Cortex of kidney (tissue), 1 donor: ENCODE measurements around the gene ARID3A.
A peak's percentile ranks its signal among the peaks of the same experiment; 100 is the strongest.
"Not testable (repeated sequence)": the region's sequence is repeated elsewhere in the genome, so short reads cannot be mapped to it uniquely, and the experiment has no call there.

Source experiments
- DNase-seq: peaks from one replicate; lab custom pipeline; 2025; lab: John Stamatoyannopoulos, UW

ARID3A gene

DNA sequence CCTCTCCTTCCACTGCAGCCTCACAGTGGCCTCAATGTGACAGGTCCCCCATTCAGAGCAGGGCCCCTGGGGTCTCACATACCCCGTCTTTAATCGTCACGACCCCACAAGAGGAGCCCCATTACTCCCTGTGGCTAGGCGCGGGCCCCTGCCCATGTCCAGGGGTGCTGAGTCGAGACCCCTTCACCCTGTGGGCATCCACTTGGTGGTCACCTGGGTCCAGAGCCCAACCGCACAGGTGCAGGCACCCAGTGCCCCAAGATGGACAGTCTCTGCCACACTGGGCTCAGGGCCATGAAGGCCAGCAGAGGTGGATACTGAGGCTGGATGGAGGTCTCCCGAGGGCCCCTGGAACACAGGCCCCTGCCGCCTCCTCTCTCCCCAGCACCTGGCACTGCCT is 92.1 kb downstream of the ARID3A start:
- DNase-seq = no peak

DNA sequence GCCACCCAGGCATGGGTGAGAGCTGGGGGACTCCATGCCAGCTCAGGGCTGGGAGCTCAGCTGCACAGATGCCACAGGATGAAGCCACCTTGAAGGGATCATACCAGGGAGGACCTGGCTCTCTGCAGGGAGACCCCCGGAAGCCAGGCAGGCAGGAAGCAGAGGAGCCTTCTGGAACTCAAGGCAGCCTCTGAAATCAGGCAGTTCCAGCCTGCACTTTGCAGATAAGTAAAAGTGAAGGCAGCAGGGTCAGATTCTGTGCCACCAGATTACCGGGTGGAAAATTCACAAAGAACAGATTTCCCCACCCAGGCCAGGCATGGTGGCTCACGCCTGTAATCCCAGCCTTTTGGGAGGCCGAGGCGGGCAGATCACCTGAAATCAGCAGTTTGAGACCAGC is 92.6 kb downstream of the ARID3A start:
- no peak for DNase-seq

DNA sequence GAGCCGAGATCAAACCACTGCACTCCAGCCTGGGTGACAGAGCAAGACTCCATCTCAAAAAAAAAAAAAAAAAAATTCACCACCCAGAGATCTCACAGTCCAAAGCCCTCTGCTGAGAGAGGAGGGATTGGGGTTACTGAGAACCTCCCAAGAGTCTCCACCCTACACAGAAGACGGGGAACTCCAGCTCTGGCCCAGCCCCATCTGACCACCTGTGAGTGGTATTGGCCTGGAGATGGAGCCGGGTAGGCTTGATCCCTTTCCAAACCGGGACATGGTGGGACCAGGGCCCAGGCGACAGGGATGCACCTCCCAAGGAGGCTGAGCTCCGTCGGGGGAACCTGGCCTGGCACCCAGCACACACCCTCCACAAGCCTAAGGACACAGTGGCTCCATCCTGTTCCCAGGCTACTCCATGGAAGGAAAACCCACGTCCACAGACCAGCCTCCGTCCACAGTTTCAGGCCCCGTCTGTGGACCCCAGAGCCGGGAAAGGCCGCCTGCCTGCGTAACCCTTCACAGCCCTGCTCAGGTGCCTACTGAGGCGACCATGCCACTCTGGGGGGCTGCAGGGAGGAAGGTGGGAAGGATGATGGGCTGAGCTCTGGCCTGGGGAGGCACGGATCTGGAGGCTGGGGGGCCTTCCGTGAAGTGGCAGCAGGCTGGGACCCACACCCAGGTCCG is 93.2 kb downstream of the ARID3A start:
- DNase-seq = no peak

DNA sequence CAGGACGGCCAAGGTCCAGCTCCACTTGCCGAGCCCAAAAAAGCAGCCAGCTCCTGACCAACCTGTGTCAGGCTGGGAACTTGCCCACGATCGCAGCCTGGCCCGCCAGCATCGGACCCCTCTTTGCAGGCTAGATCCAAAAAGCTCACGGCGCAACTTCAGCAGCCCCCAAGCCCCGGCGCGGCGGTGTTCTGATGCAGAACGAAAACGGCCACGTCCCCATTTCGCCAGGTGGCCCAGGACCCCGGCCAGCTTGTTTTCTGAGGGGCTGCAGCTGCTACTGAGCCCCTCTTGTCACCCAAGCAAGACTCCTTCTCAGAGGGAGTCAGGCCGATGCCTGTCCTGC is 93.8 kb downstream of the ARID3A start:
- no peak for DNase-seq

DNA sequence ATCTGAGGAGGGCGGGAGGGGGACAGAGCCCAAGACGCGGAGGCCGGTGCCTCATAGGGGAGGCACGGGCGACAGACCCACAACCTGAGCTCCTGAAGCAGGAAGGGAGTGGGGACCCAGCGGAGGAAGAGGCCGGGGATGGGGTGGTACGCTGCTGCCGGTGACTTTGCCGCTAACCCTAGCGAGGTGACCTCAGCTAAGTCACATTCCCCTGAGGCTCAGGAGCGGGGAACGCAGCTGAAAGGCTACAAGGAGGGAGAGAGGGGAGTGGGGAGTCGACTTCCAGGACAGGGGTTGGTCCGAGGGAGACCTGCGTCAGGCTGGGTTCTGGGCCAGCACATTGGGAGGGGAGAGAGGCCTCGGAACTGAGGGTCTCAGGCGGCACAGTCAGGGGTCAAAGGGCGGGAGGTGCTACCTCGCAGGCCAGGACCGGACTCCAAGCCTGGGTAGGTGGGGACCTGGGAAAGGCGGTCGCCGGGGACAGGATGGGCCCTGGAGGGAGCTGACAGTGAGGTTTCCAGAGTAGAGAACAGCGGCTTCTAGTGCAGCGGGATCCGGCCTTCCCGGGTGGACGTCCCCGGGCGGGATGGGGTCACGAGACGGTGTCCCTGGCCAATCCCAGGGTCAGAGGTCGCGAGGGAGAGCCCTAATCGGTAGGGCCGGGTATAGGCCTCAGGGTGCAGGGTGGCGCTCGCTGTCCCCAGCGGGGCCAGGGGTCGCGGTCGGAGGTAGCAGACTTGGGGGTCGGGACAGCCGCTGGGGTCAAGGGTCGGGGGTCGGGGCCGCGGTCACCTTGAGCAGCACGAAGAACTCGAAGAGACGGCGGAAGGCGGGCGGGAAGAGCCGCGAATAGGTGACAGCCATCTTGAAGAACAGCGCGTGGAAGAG is 94.4 kb downstream of the ARID3A start:
- no peak for DNase-seq

DNA sequence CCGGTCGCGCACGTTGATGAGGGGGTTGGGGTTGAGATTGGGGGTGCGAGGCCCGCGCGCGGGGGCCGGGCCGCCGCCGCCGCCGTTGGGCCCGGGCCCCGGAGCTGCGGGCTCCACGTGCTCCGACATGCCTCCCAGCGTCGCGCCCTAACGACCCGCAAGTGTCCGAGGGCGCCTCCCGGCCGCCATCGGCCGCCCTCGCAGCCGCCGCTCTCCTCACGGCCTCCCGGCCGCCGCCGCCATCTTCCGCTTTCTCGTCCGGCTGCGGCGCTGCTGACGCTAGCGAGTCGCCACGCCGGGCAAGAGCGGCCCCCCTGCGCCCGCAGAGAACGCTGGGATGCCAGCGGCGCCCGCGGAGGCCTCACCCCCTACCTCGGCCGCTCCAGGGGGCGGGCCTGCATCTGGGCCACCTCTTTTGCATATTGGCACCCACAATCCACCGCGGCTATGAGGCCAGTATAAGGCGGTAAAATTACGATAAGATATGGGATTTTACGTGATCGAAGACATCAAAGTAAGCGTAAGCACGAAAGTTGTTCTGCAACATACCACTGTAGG is 95.1 kb downstream of the ARID3A start, which contains the start of gene TMEM259:
TMEM259 (minus strand) TSS at position 256 of the 558 bp plus-strand sequence; CDS start at position 129, 127 bp downstream.
- DNase-seq = peak; percentile 54

DNA sequence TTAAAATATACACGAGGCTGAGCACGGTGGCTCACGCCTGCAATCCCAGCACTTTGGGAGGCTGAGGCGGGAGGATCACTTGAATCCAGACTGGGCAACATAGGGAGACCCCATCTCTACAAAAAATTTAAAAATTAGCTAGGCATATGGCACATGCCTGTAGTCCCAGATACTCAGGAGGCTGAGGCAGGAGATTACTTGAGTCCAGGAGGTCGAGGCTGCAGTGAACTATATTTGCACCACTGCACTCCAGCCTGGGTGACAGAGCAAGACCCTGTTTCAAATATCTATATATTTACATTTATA is 98.0 kb downstream of the ARID3A start:
- DNase-seq = not testable (repeated sequence)

DNA sequence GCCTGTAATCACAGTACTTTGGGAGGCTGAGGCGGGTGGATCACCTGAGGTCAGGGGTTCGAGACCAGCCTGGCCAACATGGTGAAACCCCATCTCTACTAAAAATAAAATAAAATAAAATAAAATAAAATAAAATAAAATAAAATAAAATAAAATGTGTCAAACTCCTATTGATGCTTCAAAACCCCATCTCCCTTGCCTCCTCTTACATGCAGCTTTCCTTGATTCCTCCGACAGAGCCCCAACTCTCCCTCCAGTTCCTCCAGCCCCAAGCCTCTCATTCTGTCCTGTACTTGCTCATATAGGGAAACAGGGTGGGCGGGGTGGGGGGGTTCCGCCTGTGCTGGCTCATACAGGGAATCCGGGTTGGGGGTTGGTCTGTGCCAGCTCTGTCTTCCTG is 99.2 kb downstream of the ARID3A start:
- DNase-seq = not testable (repeated sequence)
